Neuron (in vitro differentiated cells): ENCODE measurements around the gene TMEM9.

Source experiments
- H2AFZ ChIP-seq: one replicate; pipeline ENCODE4 v1.6.1; 2013; ENCODE audit warnings: low read depth, mild to moderate bottlenecking, inconsistent platforms, low read length, moderate library complexity
- H3K27me3 ChIP-seq: one replicate; pipeline ENCODE4 v1.6.1; 2013; ENCODE audit warnings: low read length; ENCODE audit not compliant: insufficient read depth
- H3K36me3 ChIP-seq: one replicate; pipeline ENCODE4 v1.6.1; 2013; ENCODE audit warnings: low read length; ENCODE audit not compliant: insufficient read depth
- H3K4me1 ChIP-seq: one replicate; pipeline ENCODE4 v1.6.1; 2013; ENCODE audit warnings: low read length; ENCODE audit not compliant: insufficient read depth
- H3K4me3 ChIP-seq: 2 replicates; pipeline ENCODE4 v1.5.1; 2013; ENCODE audit warnings: mild to moderate bottlenecking, low read length, moderate library complexity
- H3K9me3 ChIP-seq: one replicate; pipeline ENCODE4 v1.6.1; 2013; ENCODE audit warnings: low read length

TMEM9 gene

DNA sequence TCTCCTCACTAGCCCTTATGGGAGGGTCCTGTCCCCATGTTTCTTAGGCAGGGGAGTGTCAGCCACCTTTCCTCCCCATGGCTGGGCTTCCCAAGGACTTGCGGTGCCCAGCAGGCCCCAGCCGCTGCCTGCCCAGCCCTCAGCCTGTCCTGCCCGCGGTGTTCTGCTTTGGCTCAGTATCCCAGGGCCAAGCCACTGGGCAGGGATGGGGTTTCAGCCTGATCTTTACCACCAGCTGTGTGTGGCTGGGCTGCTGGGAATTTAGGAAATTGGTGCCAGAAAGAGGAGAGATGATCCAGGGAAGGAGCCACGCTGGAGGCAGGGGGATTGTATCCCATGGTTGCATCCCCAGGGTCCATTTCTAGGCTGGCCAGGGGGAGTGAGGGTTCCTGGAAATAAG lies 29.5 kb upstream of the TMEM9 start:
- no peaks in the 10 kb centered on the region for H3K36me3 ChIP-seq
- no peak overlapping the region for H2AFZ ChIP-seq
- H3K4me3 ChIP-seq, result no peak overlapping the region
- H3K9me3 ChIP-seq, result peaks cover 3% of the 10 kb centered on the region
- peaks cover 45% of the 10 kb centered on the region for H3K27me3 ChIP-seq
- no peaks in the 10 kb centered on the region for H3K4me1 ChIP-seq

DNA sequence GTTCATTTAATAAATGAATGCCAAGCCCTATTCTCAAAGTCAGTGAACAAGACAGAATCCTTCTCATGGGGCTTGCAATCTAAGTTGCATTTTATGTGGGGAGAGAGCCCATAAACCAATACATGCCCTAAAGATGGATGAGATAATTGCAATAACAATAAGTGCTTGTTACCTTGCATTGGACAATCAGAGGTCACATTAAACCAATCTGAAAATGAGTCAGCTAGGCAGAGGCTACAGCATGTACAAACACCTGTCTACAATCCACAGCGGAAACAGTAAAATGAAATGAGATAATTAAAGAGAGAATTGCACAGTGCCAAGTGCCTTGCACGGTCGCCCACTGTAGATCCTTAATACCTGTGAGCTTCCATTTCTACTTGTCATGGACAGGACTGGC lies 28.9 kb upstream of the TMEM9 start:
- Histone ChIP-seq H3K4me1 (no peaks in the 10 kb centered on the region), H2AFZ (no peak overlapping the region), H3K36me3 (no peaks in the 10 kb centered on the region), H3K9me3 (peaks cover 3% of the 10 kb centered on the region), H3K4me3 (no peak overlapping the region), H3K27me3 (peaks cover 44% of the 10 kb centered on the region)

DNA sequence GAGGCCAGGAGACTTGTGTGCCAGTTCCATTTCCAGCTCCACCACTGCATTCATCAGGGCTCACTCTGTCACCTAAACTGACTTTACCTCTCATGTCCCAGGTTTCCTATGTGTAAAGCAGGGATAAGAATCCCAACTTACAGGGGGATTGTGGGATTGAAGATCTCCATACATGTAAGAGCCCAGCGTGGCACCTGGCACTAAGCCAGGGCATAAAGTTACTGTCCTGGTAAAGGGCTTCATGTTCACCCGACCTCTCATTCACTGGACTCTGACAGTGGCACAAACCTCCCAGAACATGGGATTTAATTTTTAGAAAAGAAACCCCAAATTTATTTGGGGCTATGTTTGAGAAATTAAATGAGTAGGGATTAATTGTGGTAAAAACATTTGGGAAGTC lies 27.5 kb upstream of the TMEM9 start:
- Histone ChIP-seq H3K9me3 (peaks cover 3% of the 10 kb centered on the region), H3K4me3 (no peak overlapping the region), H3K36me3 (no peaks in the 10 kb centered on the region), H2AFZ (no peak overlapping the region), H3K27me3 (peaks cover 37% of the 10 kb centered on the region), H3K4me1 (no peaks in the 10 kb centered on the region)

DNA sequence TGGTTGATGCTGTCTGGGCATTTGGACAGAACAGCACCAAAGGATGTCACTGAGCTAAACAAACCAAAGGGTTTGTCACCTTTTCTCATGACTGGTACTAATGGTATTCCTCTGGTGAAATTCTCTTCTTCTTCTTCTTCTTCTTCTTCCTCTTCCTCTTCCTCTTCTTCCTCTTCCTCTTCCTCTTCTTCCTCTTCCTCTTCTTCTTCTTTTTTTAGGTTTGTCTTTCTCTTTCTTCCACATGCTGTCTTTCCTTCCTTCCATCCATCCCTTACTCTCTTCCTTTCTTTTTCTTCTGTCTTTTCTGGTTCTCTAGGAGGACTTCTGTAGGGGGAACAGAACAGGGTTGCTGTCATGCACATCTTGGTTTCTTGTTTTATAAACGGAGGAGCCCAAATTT lies 27.0 kb upstream of the TMEM9 start:
- Histone ChIP-seq H2AFZ (no peak overlapping the region), H3K36me3 (no peaks in the 10 kb centered on the region), H3K9me3 (peaks cover 3% of the 10 kb centered on the region), H3K27me3 (peaks cover 33% of the 10 kb centered on the region), H3K4me3 (no peak overlapping the region), H3K4me1 (no peaks in the 10 kb centered on the region)

DNA sequence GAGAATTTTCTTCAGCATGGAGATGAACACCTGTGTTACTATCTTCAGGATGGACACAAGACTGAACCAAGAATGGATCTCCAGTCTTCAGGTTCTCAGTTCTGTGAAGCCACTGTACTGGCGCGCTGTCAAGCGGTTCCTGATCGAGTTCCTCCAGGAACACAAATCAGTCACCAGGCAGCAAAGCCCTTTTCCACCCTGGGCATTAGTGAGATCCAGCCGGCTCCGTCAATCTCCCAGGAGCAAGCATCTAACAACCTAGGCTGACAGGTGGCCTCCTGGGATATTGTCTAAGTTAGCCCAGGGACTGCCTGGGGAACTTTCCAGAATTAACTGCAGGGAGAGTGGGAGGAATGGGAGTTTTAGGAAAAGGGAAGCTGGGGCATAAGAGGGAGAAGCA lies 26.6 kb upstream of the TMEM9 start:
- Histone ChIP-seq H2AFZ (no peak overlapping the region), H3K36me3 (no peaks in the 10 kb centered on the region), H3K27me3 (peaks cover 35% of the 10 kb centered on the region)

DNA sequence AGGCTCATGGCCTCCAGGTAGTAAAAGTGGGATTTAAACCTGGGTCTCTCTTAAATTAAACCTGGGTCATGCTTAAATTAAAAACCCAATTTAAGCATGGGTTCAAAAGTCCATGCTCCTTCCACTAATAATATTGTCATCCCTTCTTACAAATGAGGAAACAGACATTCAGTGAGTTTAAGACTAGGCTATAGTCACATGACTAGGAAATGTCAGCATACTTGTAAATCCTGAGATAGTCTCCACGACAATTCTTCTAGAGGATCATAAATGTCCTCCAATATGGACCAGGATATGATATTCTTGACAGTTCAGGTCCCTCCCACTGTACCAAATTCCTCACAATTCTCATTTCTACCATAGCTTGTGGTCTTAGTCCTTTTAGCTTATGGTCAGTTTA lies 25.9 kb upstream of the TMEM9 start:
- H2AFZ ChIP-seq, result no peak overlapping the region
- H3K4me3 ChIP-seq, result no peak overlapping the region
- peaks cover 37% of the 10 kb centered on the region for H3K27me3 ChIP-seq
- H3K4me1 ChIP-seq, result no peaks in the 10 kb centered on the region
- H3K9me3 ChIP-seq, result peaks cover 3% of the 10 kb centered on the region
- no peaks in the 10 kb centered on the region for H3K36me3 ChIP-seq

More for the DNA sequence above, 26.6 kb upstream of the TMEM9 start:
- Histone ChIP-seq H3K4me1 (no peaks in the 10 kb centered on the region), H3K4me3 (no peak overlapping the region), H3K9me3 (peaks cover 3% of the 10 kb centered on the region)

DNA sequence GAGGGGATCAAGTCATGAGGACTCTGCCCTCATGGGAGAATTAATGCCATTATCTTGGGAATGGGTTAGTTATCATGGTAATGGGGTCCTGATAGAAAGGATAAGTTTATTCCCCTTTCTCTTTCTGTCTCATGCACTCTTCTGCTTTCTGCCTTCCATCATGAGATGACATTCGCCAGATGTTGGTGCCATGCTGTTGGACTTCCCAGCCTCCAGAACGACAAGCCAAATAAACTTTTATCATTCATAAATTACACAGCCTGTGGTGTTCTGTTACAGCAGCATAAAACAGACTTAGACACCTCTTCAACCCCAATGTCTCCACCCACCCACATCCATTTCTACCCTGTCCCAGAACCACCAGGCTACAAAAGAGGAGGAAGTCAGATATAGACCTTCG lies 24.4 kb upstream of the TMEM9 start:
- Histone ChIP-seq H3K9me3 (peaks cover 3% of the 10 kb centered on the region), H2AFZ (no peak overlapping the region), H3K4me1 (no peaks in the 10 kb centered on the region), H3K4me3 (no peak overlapping the region), H3K36me3 (no peaks in the 10 kb centered on the region), H3K27me3 (peaks cover 33% of the 10 kb centered on the region)

DNA sequence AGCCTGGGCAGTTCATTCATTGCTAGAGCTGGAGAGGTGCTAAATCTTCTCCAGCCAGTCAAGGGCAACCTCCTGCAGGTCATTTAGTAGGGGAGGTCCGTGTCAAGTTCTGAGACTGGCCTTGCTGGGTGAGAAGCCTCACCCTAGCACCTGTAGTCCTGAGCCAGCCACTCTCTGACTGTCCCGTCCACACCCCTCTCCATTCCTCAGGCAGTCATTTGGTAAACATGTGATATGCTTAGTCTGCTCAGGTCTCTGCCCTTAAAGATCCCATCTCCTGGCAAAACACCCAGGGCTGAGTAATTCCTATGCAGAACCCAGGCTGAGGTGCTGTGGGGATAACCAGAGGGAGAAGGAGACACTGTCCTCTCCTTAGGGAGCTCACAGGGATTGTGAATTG lies 22.7 kb upstream of the TMEM9 start:
- H3K4me1 ChIP-seq, result no peaks in the 10 kb centered on the region
- peaks cover 3% of the 10 kb centered on the region for H3K9me3 ChIP-seq
- H3K36me3 ChIP-seq, result no peaks in the 10 kb centered on the region
- no peak overlapping the region for H3K4me3 ChIP-seq
- H3K27me3 ChIP-seq, result peaks cover 24% of the 10 kb centered on the region
- H2AFZ ChIP-seq, result no peak overlapping the region

DNA sequence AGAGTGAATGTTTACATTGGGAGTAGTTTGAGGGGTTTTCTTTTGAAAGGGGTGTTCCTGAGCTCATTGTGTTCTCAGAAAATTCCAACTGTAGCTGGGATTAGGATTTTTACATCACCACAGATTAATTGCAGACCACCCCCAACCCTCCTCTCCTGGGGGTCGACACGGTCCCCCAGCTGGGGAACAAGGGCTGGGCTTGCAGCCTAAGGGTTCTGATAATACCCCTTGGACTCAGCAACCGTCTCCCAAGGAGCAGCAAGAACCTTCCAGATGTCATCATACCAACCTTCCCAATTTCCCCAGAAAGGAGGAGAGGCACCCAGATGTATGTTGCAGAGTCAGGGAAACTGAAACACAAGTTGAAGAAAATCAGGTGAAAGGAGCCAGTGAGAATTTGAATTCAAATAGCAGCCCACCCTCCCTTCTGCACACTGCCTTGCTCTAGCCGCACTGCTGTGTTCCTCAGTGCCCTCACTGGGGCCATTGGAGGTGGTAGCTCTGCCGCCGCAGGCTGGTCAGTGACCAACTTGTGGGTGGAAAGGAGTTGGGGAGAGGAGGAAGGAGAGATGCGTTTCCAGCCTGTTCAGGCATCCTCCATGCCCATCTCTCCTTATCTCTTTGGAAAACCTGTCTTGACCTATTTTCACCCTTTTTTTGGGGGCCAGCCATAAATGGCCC lies 21.7 kb upstream of the TMEM9 start:
- no peak overlapping the region for H2AFZ ChIP-seq
- H3K4me3 ChIP-seq, result no peak overlapping the region
- no peaks in the 10 kb centered on the region for H3K36me3 ChIP-seq
- peaks cover 20% of the 10 kb centered on the region for H3K27me3 ChIP-seq
- H3K9me3 ChIP-seq, result peaks cover 3% of the 10 kb centered on the region
- peaks cover 6% of the 10 kb centered on the region for H3K4me1 ChIP-seq

DNA sequence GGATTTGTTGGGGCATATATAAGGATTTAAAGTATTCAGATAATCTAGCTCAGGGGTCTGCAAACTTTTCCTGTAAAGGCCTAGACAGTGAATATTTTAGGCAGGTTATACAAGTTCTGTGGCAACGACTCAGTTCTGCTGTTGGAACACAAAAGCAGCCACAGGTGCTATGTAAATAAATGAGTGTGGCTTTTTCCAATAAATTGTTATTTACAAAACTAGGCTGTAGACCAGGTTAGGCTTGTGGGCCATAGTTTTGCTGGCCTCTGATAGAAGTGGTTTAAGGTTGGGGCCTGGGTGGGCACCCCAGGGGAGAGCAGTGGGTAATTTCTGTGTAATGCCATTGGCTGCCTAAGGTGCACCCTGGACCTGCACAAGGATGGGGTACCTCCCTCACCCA lies 19.5 kb upstream of the TMEM9 start:
- no peak overlapping the region for H2AFZ ChIP-seq
- peaks cover 12% of the 10 kb centered on the region for H3K27me3 ChIP-seq
- no peaks in the 10 kb centered on the region for H3K36me3 ChIP-seq
- H3K9me3 ChIP-seq, result no peaks in the 10 kb centered on the region
- H3K4me1 ChIP-seq, result peaks cover 13% of the 10 kb centered on the region
- H3K4me3 ChIP-seq, result no peak overlapping the region

DNA sequence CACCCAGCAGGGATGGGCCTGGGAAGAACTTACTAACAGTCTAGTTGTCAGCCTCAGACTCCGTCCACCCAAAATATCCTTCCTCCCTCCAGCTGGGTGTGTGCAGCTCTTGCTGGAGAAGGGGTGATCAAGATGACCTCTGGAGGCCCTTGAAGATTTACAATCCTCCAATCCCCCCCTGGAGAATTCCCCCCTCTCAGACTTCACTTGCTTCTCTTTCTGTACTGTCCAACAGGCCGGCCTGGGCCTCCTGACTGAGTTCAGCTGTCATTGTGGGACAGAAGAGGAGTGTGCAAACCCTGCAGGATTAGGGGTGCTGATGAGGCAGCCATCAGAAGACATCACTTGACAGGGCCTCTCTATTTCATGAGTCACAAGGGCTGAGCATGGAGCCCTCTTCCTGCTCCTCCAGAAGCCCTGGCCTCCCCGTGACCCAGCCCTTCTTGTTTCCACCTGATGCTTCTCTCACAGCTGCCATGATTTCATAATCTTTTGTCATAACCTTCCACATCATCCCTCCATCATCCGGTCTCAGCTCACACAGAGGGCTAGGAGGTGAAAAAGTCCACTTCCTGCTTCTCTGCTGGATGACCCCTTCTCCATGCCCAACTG lies 18.8 kb upstream of the TMEM9 start:
- Histone ChIP-seq H3K9me3 (no peaks in the 10 kb centered on the region), H2AFZ (no peak overlapping the region), H3K4me1 (peaks cover 13% of the 10 kb centered on the region), H3K4me3 (no peak overlapping the region), H3K27me3 (peaks cover 12% of the 10 kb centered on the region), H3K36me3 (no peaks in the 10 kb centered on the region)

DNA sequence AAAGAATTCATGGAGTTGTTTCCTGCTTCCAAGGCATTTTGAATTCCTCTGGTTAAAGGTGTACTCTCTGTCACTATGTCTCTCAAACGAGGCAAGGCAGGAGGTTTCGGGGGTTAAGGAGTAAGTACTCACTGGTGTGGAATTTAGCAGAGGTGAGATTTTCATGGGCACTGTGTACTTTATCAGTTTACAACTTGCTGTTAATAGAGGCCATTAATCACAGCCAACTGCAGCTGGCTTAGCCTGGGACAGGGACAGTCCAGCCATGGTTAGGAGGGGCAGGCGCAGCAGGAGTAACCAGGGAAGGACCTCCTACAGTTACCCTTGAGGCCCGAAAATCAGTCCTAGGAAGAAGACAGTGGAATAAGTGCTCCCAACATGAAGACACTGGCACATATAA lies 18.1 kb upstream of the TMEM9 start:
- Histone ChIP-seq H3K9me3 (no peaks in the 10 kb centered on the region), H3K36me3 (no peaks in the 10 kb centered on the region), H3K4me3 (no peak overlapping the region), H2AFZ (no peak overlapping the region), H3K27me3 (peaks cover 12% of the 10 kb centered on the region), H3K4me1 (peaks cover 13% of the 10 kb centered on the region)

DNA sequence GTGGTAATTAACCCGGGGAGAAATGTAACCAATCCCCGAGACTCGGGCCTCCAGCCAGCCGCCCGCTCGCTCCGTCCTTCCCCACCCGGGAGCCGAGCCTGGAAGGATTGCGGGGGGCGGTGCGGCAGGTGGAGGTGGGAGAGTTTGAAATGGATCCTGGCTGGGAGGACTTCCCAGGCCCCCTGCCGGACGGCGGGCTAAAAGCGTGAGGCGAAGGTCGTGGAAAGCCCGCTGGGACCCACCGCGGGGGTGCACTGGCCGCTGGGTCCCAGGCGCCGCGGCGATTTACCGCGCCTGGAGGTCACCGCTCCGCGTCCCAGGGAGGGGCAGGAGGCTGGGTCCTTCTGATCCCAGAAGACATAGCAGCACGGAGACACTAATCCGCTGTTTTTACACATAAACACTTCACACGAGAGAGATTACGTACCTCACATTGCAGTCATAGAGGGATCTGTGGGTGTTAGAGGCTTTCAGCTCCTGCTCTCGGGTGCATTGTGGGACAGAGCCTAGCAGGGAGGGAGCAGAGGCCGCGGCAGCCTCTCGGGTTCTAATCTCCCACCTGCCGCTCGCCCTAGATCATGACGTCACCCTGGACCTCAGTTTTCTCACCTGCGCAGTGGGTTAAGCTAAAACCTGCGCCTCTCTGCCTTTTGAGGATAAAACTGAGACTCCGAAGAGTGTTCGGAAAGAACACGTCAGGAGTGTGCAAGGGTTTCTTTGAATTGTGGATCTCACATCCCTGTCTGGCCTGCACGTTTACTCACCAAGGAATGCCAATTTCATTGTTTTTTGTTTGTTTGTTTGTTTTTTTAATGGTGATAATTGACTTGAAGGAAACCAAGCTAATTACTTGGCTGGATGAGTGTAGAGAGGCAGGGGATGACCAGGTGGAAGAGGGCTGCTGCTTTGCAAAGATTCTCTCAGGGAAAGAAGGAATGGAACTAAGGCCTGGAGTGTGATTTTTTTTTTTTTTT lies 17.1 kb upstream of the TMEM9 start:
- H3K4me3 ChIP-seq, result peak overlapping the region; percentile 57
- H3K4me1 ChIP-seq, result peaks cover 17% of the 10 kb centered on the region
- peak overlapping the region; percentile 85 for H2AFZ ChIP-seq
- H3K27me3 ChIP-seq, result peaks cover 12% of the 10 kb centered on the region
- H3K9me3 ChIP-seq, result no peaks in the 10 kb centered on the region
- H3K36me3 ChIP-seq, result no peaks in the 10 kb centered on the region
